HG02759 (cell line): ENCODE results near the gene ZSCAN26.
"Not testable (repeated sequence)": the region's sequence is repeated elsewhere in the genome, so short reads cannot be mapped to it uniquely, and the experiment has no call there.

ENCODE experiments used
- ATAC-seq: cut with Tn5 transposase; IDR thresholded peaks from one replicate; pipeline ENCODE4 v1.9.1; 2021; ENCODE audit warnings: mild to moderate bottlenecking, moderate library complexity; ENCODE audit not compliant: unreplicated experiment

ZSCAN26 gene

GRCh38 chr6:28254121-28254519 is 12.8 kb upstream of the ZSCAN26 start:
- ATAC-seq: no peak

DNA sequence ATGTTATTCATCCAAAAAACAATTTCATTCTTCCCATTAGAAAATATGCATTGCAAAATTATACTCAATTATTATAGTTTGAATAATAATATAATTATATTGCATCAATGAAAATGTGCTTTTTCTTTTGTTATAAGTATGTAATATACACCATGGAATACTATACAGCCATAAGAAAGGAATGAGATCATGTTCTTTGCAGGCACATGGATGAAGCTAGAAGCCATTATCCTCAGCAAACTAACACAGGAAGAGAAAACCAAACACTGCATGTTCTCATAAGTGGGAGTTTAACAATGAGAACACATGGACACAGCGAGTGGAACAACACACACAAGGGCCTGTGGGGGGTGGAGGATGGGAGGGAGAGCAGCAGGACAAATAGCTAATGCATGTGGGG is 9.9 kb upstream of the ZSCAN26 start:
- no peak for ATAC-seq

- ATAC-seq: no peak
Measured at GRCh38 chr6:28258877-28259777, 7.8 kb upstream of the ZSCAN26 start, which contains the start of gene NKAPL. Gene NKAPL (plus strand): TSS chr6:28259297. CDS start chr6:28259372, 75 bp downstream.

DNA sequence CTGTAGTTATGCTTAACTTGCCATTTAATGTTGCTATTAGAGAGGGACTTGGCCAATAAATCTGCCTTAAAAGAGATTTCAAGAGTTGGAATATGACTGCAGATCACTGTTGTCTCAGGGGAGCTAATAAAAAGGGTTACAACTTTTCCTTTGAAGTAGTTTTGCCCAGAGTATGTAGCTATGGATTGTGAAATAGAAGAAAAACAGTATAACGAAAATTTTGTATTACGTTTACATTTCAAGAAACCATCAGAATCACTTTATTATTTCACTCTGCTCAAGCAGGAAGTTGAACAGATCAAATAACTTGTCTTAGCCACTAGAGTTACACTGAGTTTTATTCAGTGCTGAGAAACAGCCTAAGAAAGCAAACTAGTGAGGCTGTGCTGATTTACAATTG is 3.0 kb upstream of the ZSCAN26 start:
- ATAC-seq: no peak

DNA sequence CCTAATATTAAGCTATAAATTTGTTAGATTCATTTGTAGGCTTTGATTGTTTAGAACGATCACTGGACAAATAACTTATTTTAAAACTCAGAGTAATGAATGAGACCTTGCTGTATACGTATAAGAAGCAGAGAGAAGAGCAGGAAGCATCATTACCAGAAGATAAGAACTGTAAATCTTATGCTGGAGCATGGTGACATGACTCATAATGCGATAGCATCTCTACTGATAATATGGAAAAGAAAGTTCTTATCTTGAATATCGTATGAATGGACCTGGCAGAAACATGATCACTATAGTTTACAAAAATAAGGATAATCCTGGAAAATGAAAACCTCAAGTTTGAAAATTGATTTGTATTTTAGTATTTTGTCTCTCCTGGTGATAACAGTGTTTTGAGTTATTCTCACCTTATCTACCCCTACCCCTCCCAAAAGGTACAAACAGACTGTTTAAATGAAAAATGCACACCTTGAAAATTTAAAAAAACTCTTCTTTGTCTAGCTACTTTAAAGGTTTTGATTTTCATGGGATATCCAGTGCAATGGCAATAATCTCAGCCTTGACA is 2.0 kb upstream of the ZSCAN26 start:
- ATAC-seq: no peak

GRCh38 chr6:28266563-28266961 is 381 bp upstream of the ZSCAN26 start:
- ATAC-seq: no peak

- ATAC-seq: no peak
Measured at GRCh38 chr6:28267695-28268059, 734 bp downstream of the ZSCAN26 start.

DNA sequence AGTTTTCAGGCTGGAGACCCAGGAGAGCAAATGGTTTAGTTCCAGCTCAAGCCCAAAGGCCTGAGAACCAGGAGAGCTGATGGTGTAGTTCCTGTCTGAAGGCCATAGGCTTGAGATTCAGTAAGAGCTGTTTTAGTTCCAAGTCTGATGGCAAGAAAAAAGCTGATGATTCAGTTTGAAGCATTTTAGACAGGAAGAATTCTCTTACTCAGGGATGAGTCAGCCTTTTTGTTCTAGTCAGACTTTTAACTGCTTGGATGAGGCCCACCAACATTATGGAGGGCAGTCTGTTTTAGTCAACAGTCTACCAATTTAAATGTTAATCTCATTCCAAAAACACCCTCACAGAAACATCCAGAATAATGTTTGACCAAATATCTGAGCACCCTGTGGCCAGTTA is 2.5 kb downstream of the ZSCAN26 start:
- ATAC-seq: no peak

DNA sequence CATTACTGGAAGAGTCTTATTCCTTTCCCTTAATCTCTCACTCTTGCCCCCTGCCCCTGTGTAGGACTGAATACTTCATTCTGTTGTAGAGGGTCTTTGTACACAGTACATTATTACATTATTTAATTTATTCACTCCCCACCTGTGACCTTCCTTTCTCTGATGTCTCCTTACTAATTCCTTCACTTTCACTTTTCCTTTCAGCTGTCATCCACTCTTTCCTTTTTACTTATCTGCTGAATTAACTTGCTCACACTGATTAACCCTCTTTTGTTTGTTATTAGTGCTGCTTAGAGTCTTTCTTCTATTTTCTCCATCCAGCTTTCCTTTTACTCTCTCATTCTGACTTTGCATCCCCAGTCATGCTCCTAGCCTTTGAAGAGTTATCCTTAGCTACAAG is 7.9 kb downstream of the ZSCAN26 start:
- ATAC-seq: no peak

DNA sequence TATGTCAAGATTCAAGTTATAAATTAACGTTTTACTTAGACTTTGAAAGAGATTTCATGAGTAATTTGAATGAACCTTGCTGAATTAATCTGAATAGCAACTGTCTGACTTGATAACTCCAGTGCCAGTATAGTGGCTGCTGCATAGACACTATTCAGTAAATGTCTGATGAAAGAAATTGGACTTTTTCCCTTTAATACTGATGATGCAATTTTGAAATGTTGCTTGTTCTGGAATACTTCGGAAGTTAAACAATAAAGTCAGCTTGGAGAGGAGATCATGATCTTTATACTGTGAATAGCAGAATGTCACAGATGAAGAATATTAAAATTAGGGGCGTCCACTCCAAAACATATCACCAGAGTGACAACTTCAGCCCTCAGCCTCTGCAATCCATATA is 10.8 kb downstream of the ZSCAN26 start:
- no peak for ATAC-seq

- ATAC-seq: no peak
Measured at GRCh38 chr6:28280595-28281287, 13.8 kb downstream of the ZSCAN26 start.

GRCh38 chr6:28281288-28282064 is 14.5 kb downstream of the ZSCAN26 start, which contains the start of gene PGBD1:
Gene PGBD1 (plus strand): TSS chr6:28281572. CDS start chr6:28283814, 2,242 bp downstream.
- ATAC-seq: peak; percentile 89

- no peak for ATAC-seq
Measured at GRCh38 chr6:28282926-28283325, 16.0 kb downstream of the ZSCAN26 start.

DNA sequence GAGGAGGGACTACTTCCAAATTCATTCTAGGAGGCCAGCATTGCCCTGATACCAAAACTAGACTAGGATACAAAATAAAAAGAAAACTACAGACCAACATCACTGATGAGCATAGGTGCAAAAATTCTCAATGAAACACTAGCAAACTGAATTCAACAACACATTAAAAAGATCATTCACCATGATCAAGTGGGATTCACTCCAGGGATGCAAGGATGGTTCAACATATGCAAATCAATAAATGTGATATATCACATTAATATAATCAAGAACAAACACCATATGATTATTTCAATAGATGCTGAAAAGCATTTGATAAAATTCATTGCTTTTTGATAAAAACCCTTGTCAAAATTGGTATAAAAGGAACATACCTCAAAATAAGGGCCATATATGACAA is 24.6 kb downstream of the ZSCAN26 start:
- no peak for ATAC-seq

DNA sequence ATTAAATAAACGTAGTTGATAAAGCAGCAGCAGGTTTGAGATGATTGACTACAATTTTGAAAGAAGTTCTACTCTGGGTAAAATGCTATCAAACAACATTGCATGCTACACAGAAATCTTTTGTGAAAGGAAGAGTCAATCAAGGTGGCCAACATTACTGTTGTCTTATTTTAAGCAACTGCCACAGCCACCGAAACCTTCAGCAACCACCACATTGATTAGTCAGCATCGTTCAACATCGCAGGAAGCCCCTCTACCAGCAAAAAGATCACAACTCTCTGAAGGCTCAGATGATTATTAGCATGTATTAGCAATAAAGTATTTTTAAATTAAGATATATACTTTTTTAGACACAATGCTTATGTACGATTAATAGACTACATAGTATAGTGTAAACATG is 28.4 kb downstream of the ZSCAN26 start:
- no peak for ATAC-seq

- no peak for ATAC-seq
Measured at GRCh38 chr6:28296520-28297060, 29.6 kb downstream of the ZSCAN26 start.

- peak; percentile 80 for ATAC-seq
Measured at GRCh38 chr6:28303570-28303969, 36.6 kb downstream of the ZSCAN26 start.

DNA sequence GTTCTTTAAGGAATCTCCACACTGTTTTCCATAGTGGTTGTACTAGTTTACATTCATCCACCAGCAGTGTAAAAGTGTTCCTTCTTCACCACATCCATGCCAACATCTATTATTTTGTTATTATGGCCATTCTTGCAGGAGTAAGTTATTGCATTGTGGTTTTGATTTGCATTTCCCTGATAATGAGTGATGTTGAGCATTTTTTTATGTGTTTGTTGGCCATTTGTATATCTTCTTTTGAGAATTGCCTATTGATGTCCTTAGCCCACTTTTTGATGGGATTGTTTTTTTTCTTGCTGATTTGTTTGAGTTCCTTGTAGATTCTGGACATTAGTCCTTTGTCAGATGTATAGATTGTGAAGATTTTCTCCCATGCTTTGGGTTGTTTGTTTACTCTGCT is 39.4 kb downstream of the ZSCAN26 start:
- ATAC-seq: not testable (repeated sequence)

- ATAC-seq: no peak
Measured at GRCh38 chr6:28311139-28311823, 44.3 kb downstream of the ZSCAN26 start.

- no peak for ATAC-seq
Measured at GRCh38 chr6:28312939-28313338, 46.0 kb downstream of the ZSCAN26 start.
